Neural cell (in vitro differentiated cells): ENCODE data around the gene PARP15. TPM values are rescaled to one million over a fixed set of nuclear protein-coding genes. Genes with fewer than 3 reads are reported as not detected.

ENCODE experiments used
- H2AFZ ChIP-seq: fragments of 200-600, 300-800 bp; sonication (generic), shearing (Covaris generic); 2 replicates; pipeline ENCODE4 v1.6.0; 2014; ENCODE audit warnings: low read depth, mild to moderate bottlenecking, antibody characterized with exemption, low read length, moderate library complexity
- H3F3A ChIP-seq: fragments of 200-600 bp; shearing (Covaris generic); 2 replicates; pipeline ENCODE4 v1.6.1; 2016; ENCODE audit warnings: mild to moderate bottlenecking, moderate library complexity, mixed read lengths, antibody characterized with exemption, low read length; ENCODE audit not compliant: insufficient read depth, poor library complexity, severe bottlenecking
- H3K27ac ChIP-seq: fragments of 200-600, 300-800 bp; sonication (generic), shearing (Covaris generic); 2 replicates; pipeline ENCODE4 v1.5.1; 2014; ENCODE audit warnings: mild to moderate bottlenecking, low read length, moderate library complexity
- H3K27me3 ChIP-seq: fragments of 300-800, 200-600 bp; sonication (generic), shearing (Covaris generic); 2 replicates; pipeline ENCODE4 v1.6.0; 2014; ENCODE audit warnings: mild to moderate bottlenecking, low read depth, low read length, moderate library complexity; ENCODE audit not compliant: insufficient read depth
- H3K36me3 ChIP-seq: fragments of 300-800, 200-600 bp; sonication (generic), shearing (Covaris generic); 2 replicates; pipeline ENCODE4 v1.5.1; 2014; ENCODE audit warnings: mild to moderate bottlenecking, antibody characterized with exemption, low read length, moderate library complexity; ENCODE audit not compliant: insufficient read depth
- H3K4me2 ChIP-seq: fragments of 300-800, 200-600 bp; sonication (generic), shearing (Covaris generic); 2 replicates; pipeline ENCODE4 v1.6.0; 2014; ENCODE audit warnings: mild to moderate bottlenecking, low read length
- H3K4me3 ChIP-seq: fragments of 300-800, 200-600 bp; sonication (generic), shearing (Covaris generic); 2 replicates; pipeline ENCODE4 v1.5.1; 2014; ENCODE audit warnings: mild to moderate bottlenecking, low read length, moderate library complexity
- H3K79me2 ChIP-seq: fragments of 200-600 bp; shearing (Covaris generic); replicated peaks from 2 replicates; pipeline ENCODE4 v1.6.0; 2014; ENCODE audit warnings: mild to moderate bottlenecking, low read length, moderate library complexity; ENCODE audit not compliant: insufficient read depth
- H3K9ac ChIP-seq: fragments of 300-800, 200-600 bp; sonication (generic), shearing (Covaris generic); 2 replicates; pipeline ENCODE4 v1.6.1; 2016; ENCODE audit warnings: mild to moderate bottlenecking, low read length, mixed read lengths
- H3K9me2 ChIP-seq: fragments of 200-600 bp; shearing (Covaris generic); 2 replicates; pipeline ENCODE4 v1.6.1; 2016; ENCODE audit warnings: mild to moderate bottlenecking, low read length, mixed read lengths; ENCODE audit not compliant: insufficient read depth
- H3K9me3 ChIP-seq: fragments of 200-600, 300-800 bp; sonication (generic), shearing (Covaris generic); 2 replicates; pipeline ENCODE4 v1.6.1; 2016; ENCODE audit warnings: mild to moderate bottlenecking, mixed run types, low read length, moderate library complexity, mixed read lengths
- H4K20me1 ChIP-seq: fragments of 200-600 bp; shearing (Covaris generic); 2 replicates; pipeline ENCODE4 v1.6.1; 2016; ENCODE audit warnings: mild to moderate bottlenecking, mixed run types; ENCODE audit not compliant: insufficient read depth
- EP300 ChIP-seq: fragments of 450-650 bp; conservative IDR thresholded peaks from 2 replicates; pipeline ENCODE4 v1.6.1; 2014; ENCODE audit warnings: antibody characterized with exemption, mild to moderate bottlenecking, moderate library complexity; ENCODE audit not compliant: poor library complexity, severe bottlenecking
- EZH2 ChIP-seq: fragments of 200-600, 300-800 bp; shearing (Covaris generic), sonication (generic); IDR thresholded peaks from 2 replicates; pipeline ENCODE4 v1.6.1; 2014; ENCODE audit warnings: antibody characterized with exemption, low read length, borderline replicate concordance, mild to moderate bottlenecking; ENCODE audit not compliant: insufficient read depth, poor library complexity, severe bottlenecking
- MXI1 ChIP-seq: fragments of 450-650 bp; conservative IDR thresholded peaks from 2 replicates; pipeline ENCODE4 v1.6.1; 2014; ENCODE audit warnings: antibody characterized with exemption, mild to moderate bottlenecking; ENCODE audit not compliant: poor library complexity, severe bottlenecking
- POLR2AphosphoS5 ChIP-seq: IDR thresholded peaks from 2 replicates; pipeline ENCODE4 v1.6.1; 2012
- RAD21 ChIP-seq: fragments of 450-650 bp; conservative IDR thresholded peaks from 2 replicates; pipeline ENCODE4 v1.6.1; 2014; ENCODE audit warnings: antibody characterized with exemption, mild to moderate bottlenecking, moderate library complexity
- SMC3 ChIP-seq: fragments of 450-650 bp; conservative IDR thresholded peaks from 2 replicates; pipeline ENCODE4 v1.6.1; 2014; ENCODE audit warnings: antibody characterized with exemption, mild to moderate bottlenecking, moderate library complexity; ENCODE audit not compliant: poor library complexity
- TAF1 ChIP-seq: IDR thresholded peaks from 2 replicates; pipeline ENCODE4 v1.6.1; 2012; ENCODE audit warnings: low read depth
- polyA plus RNA-seq: library from polyadenylated mRNA; depleted of rRNA; stranded (reverse); fragments of >200 nt; gene quantifications from 2 replicates; pipeline ENCODE4 v1.2.3, GENCODE V29; 2014
- TF ChIP-seq, protein P1 (sequence below): IDR thresholded peaks from 2 replicates; pipeline ENCODE4 v1.6.1; 2012; ENCODE audit warnings: borderline replicate concordance
- TF ChIP-seq, protein P2 (sequence below): fragments of 450-650 bp; IDR thresholded peaks from 2 replicates; pipeline ENCODE4 v1.5.1; 2014; ENCODE audit warnings: antibody characterized with exemption, mild to moderate bottlenecking, moderate library complexity; ENCODE audit not compliant: poor library complexity, severe bottlenecking

Gene PARP15
- polyA plus RNA-seq, 1 donor from 2014 or later = not detected

DNA sequence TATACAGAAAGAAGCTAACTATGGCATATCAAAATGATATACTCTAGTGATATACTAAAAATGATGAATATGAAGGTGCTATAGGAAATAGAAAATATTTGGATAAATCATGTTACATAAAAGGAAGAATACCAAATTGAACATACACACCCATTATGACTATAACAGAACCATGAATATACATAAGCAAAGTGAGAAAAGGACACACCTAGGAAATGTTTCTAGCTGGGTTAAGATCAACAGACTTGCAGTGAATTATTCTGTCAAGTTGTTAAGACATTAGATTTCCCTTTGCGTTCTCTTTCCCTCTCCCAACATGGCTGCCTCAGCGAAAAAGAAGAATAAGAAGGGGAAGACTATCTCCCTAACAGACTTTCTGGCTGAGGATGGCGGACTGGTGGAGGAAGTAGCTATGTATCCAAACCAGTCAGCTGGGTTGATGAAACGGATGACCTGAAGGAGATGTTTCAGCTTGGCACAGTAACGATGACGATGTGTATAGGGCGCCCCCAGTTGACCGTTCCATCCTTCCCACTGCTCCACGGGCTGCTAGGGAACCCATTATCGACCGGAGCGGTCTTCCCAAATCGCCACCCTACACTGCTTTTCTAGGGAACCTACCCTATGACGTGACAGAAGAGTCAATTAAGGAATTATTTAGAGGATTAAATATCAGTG is 83.0 kb downstream of the PARP15 start (continued):
- TF ChIP-seq, protein P1, sequence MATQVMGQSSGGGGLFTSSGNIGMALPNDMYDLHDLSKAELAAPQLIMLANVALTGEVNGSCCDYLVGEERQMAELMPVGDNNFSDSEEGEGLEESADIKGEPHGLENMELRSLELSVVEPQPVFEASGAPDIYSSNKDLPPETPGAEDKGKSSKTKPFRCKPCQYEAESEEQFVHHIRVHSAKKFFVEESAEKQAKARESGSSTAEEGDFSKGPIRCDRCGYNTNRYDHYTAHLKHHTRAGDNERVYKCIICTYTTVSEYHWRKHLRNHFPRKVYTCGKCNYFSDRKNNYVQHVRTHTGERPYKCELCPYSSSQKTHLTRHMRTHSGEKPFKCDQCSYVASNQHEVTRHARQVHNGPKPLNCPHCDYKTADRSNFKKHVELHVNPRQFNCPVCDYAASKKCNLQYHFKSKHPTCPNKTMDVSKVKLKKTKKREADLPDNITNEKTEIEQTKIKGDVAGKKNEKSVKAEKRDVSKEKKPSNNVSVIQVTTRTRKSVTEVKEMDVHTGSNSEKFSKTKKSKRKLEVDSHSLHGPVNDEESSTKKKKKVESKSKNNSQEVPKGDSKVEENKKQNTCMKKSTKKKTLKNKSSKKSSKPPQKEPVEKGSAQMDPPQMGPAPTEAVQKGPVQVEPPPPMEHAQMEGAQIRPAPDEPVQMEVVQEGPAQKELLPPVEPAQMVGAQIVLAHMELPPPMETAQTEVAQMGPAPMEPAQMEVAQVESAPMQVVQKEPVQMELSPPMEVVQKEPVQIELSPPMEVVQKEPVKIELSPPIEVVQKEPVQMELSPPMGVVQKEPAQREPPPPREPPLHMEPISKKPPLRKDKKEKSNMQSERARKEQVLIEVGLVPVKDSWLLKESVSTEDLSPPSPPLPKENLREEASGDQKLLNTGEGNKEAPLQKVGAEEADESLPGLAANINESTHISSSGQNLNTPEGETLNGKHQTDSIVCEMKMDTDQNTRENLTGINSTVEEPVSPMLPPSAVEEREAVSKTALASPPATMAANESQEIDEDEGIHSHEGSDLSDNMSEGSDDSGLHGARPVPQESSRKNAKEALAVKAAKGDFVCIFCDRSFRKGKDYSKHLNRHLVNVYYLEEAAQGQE = no peak
- no peak for TF ChIP-seq TAF1

DNA sequence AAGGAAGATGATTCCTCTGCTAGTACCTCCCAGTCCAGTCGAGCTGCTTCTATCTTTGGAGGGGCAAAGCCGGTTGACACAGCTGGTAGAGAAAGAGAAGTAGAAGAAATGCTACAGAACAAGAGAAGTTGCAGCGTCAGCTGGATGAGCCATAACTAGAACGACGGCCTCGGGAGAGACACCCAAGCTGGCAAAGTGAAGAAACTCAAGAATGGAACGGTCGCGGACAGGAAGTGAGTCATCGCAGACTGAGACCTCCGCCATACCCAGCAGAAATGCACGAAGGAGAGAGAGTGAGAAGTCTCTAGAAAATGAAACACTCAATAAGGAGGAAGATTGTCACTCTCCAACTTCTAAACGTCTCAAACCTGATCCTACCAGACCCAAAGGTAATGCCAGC is 84.2 kb downstream of the PARP15 start:
- no peaks in the 10 kb centered on the region for H3K9me2 ChIP-seq
- H3K79me2 ChIP-seq = no peaks in the 10 kb centered on the region
- H3K4me2 ChIP-seq = no peak overlapping the region
- H2AFZ ChIP-seq = no peak overlapping the region
- H3K36me3 ChIP-seq = no peaks in the 10 kb centered on the region
- no peak overlapping the region for H3K4me3 ChIP-seq
- H3K9me3 ChIP-seq = peaks cover 4% of the 10 kb centered on the region
- H3K9ac ChIP-seq = no peak overlapping the region
- no peak for TF ChIP-seq EZH2
- TF ChIP-seq TAF1 = no peak
- TF ChIP-seq, protein P1 = no peak
- TF ChIP-seq, protein P2, sequence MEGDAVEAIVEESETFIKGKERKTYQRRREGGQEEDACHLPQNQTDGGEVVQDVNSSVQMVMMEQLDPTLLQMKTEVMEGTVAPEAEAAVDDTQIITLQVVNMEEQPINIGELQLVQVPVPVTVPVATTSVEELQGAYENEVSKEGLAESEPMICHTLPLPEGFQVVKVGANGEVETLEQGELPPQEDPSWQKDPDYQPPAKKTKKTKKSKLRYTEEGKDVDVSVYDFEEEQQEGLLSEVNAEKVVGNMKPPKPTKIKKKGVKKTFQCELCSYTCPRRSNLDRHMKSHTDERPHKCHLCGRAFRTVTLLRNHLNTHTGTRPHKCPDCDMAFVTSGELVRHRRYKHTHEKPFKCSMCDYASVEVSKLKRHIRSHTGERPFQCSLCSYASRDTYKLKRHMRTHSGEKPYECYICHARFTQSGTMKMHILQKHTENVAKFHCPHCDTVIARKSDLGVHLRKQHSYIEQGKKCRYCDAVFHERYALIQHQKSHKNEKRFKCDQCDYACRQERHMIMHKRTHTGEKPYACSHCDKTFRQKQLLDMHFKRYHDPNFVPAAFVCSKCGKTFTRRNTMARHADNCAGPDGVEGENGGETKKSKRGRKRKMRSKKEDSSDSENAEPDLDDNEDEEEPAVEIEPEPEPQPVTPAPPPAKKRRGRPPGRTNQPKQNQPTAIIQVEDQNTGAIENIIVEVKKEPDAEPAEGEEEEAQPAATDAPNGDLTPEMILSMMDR = no peak
- TF ChIP-seq MXI1 = no peak
- no peak for TF ChIP-seq RAD21
- no peak for TF ChIP-seq SMC3
- TF ChIP-seq EP300 = no peak
- no peak for TF ChIP-seq POLR2AphosphoS5
- H3F3A ChIP-seq = no peaks in the 10 kb centered on the region
- H4K20me1 ChIP-seq = no peaks in the 10 kb centered on the region
- H3K27me3 ChIP-seq = no peaks in the 10 kb centered on the region
- no peak overlapping the region for H3K27ac ChIP-seq
